HUES48 (cell line): ENCODE data around the gene ARHGEF10L.

ENCODE experiments used
- H3K27ac ChIP-seq: one replicate; pipeline ENCODE4 v1.7.0; 2013; ENCODE audit warnings: low read depth, low read length, inconsistent platforms
- H3K27me3 ChIP-seq: 2 replicates; pipeline ENCODE4 v1.6.1; 2013; ENCODE audit warnings: mild to moderate bottlenecking, low read length; ENCODE audit not compliant: control insufficient read depth, insufficient read depth
- H3K36me3 ChIP-seq: 2 replicates; pipeline ENCODE4 v1.6.1; 2013; ENCODE audit warnings: low read length; ENCODE audit not compliant: control insufficient read depth, insufficient read depth
- H3K4me1 ChIP-seq: 2 replicates; pipeline ENCODE4 v1.6.1; 2013; ENCODE audit warnings: mild to moderate bottlenecking, low read length; ENCODE audit not compliant: control insufficient read depth, insufficient read depth
- H3K4me3 ChIP-seq: 2 replicates; pipeline ENCODE4 v1.5.1; 2013; ENCODE audit warnings: mild to moderate bottlenecking, low read depth, low read length
- H3K9ac ChIP-seq: 2 replicates; pipeline ENCODE4 v1.6.1; 2013; ENCODE audit warnings: mild to moderate bottlenecking, low read depth, low read length, moderate library complexity
- H3K9me3 ChIP-seq: 2 replicates; pipeline ENCODE4 v1.6.1; 2013; ENCODE audit warnings: low read length; ENCODE audit not compliant: control insufficient read depth, insufficient read depth

The ARHGEF10L gene

GRCh38 chr1:17658837-17659236 lies 119.3 kb downstream of the ARHGEF10L start:
- Histone ChIP-seq H3K9ac (no peak overlapping the region), H3K9me3 (no peaks in the 10 kb centered on the region), H3K36me3 (peaks cover 74% of the 10 kb centered on the region), H3K4me3 (no peak overlapping the region), H3K27me3 (no peaks in the 10 kb centered on the region), H3K4me1 (no peaks in the 10 kb centered on the region), H3K27ac (no peak overlapping the region)

- Histone ChIP-seq H3K4me1 (0 out of 2 replicates have a peak, but pooled peaks cover 5% of the 10 kb centered on the region), H3K36me3 (peaks cover 73% of the 10 kb centered on the region), H3K9ac (no peak overlapping the region), H3K27me3 (no peaks in the 10 kb centered on the region), H3K27ac (no peak overlapping the region), H3K4me3 (no peak overlapping the region), H3K9me3 (no peaks in the 10 kb centered on the region)
These were observed 122.2 kb downstream of the ARHGEF10L start for GRCh38 chr1:17661546-17662157.

GRCh38 chr1:17662296-17662695 lies 122.8 kb downstream of the ARHGEF10L start:
- no peak overlapping the region for H3K4me3 ChIP-seq
- H3K27ac ChIP-seq = no peak overlapping the region
- 0 out of 2 replicates have a peak, but pooled peaks cover 5% of the 10 kb centered on the region for H3K4me1 ChIP-seq
- no peaks in the 10 kb centered on the region for H3K27me3 ChIP-seq
- H3K9me3 ChIP-seq = no peaks in the 10 kb centered on the region
- peaks cover 66% of the 10 kb centered on the region for H3K36me3 ChIP-seq
- no peak overlapping the region for H3K9ac ChIP-seq

GRCh38 chr1:17662786-17663185 lies 123.3 kb downstream of the ARHGEF10L start:
- Histone ChIP-seq H3K27me3 (no peaks in the 10 kb centered on the region), H3K36me3 (peaks cover 63% of the 10 kb centered on the region), H3K4me1 (0 out of 2 replicates have a peak, but pooled peaks cover 5% of the 10 kb centered on the region), H3K9me3 (no peaks in the 10 kb centered on the region), H3K9ac (no peak overlapping the region), H3K27ac (no peak overlapping the region), H3K4me3 (no peak overlapping the region)

GRCh38 chr1:17663646-17664045 lies 124.1 kb downstream of the ARHGEF10L start:
- no peak overlapping the region for H3K9ac ChIP-seq
- H3K9me3 ChIP-seq = no peaks in the 10 kb centered on the region
- H3K36me3 ChIP-seq = peaks cover 58% of the 10 kb centered on the region
- H3K27me3 ChIP-seq = no peaks in the 10 kb centered on the region
- 0 out of 2 replicates have a peak, but pooled peaks cover 5% of the 10 kb centered on the region for H3K4me1 ChIP-seq
- no peak overlapping the region for H3K4me3 ChIP-seq
- no peak overlapping the region for H3K27ac ChIP-seq

- H3K27me3 ChIP-seq = no peaks in the 10 kb centered on the region
- H3K27ac ChIP-seq = no peak overlapping the region
- 0 out of 2 replicates have a peak, but pooled peaks cover 5% of the 10 kb centered on the region for H3K4me1 ChIP-seq
- H3K9me3 ChIP-seq = no peaks in the 10 kb centered on the region
- H3K9ac ChIP-seq = no peak overlapping the region
- peaks cover 56% of the 10 kb centered on the region for H3K36me3 ChIP-seq
- no peak overlapping the region for H3K4me3 ChIP-seq
These were observed 124.8 kb downstream of the ARHGEF10L start for GRCh38 chr1:17664322-17664721.

GRCh38 chr1:17665054-17665453 lies 125.6 kb downstream of the ARHGEF10L start:
- Histone ChIP-seq H3K4me3 (no peak overlapping the region), H3K27me3 (no peaks in the 10 kb centered on the region), H3K9me3 (no peaks in the 10 kb centered on the region), H3K36me3 (peaks cover 56% of the 10 kb centered on the region), H3K27ac (no peak overlapping the region), H3K9ac (no peak overlapping the region), H3K4me1 (0 out of 2 replicates have a peak, but pooled peaks cover 5% of the 10 kb centered on the region)

- H3K4me3 ChIP-seq = no peak overlapping the region
- no peaks in the 10 kb centered on the region for H3K9me3 ChIP-seq
- no peak overlapping the region for H3K27ac ChIP-seq
- H3K4me1 ChIP-seq = peaks cover 5% of the 10 kb centered on the region; the same call in 1 of the 2 replicates
- H3K27me3 ChIP-seq = no peaks in the 10 kb centered on the region
- peaks cover 57% of the 10 kb centered on the region for H3K36me3 ChIP-seq
- no peak overlapping the region for H3K9ac ChIP-seq
These were observed 126.6 kb downstream of the ARHGEF10L start for GRCh38 chr1:17665950-17666720.

GRCh38 chr1:17667641-17668040 lies 128.1 kb downstream of the ARHGEF10L start:
- H3K9me3 ChIP-seq = no peaks in the 10 kb centered on the region
- no peak overlapping the region for H3K27ac ChIP-seq
- H3K36me3 ChIP-seq = peaks cover 50% of the 10 kb centered on the region
- no peaks in the 10 kb centered on the region for H3K27me3 ChIP-seq
- no peak overlapping the region for H3K4me3 ChIP-seq
- peaks cover 11% of the 10 kb centered on the region; the same call in 1 of the 2 replicates for H3K4me1 ChIP-seq
- no peak overlapping the region for H3K9ac ChIP-seq

GRCh38 chr1:17668195-17668594 lies 128.7 kb downstream of the ARHGEF10L start:
- Histone ChIP-seq H3K9ac (no peak overlapping the region), H3K4me3 (no peak overlapping the region), H3K36me3 (peaks cover 50% of the 10 kb centered on the region), H3K27me3 (no peaks in the 10 kb centered on the region), H3K4me1 (peaks cover 11% of the 10 kb centered on the region; the same call in 1 of the 2 replicates), H3K9me3 (no peaks in the 10 kb centered on the region), H3K27ac (no peak overlapping the region)

GRCh38 chr1:17668624-17669175 lies 129.2 kb downstream of the ARHGEF10L start:
- H3K4me1 ChIP-seq = peaks cover 11% of the 10 kb centered on the region; the same call in 1 of the 2 replicates

More at GRCh38 chr1:17668624-17669175, 129.2 kb downstream of the ARHGEF10L start:
- no peak overlapping the region for H3K9ac ChIP-seq
- no peak overlapping the region for H3K4me3 ChIP-seq
- peaks cover 46% of the 10 kb centered on the region for H3K36me3 ChIP-seq
- H3K27me3 ChIP-seq = no peaks in the 10 kb centered on the region
- no peak overlapping the region for H3K27ac ChIP-seq
- no peaks in the 10 kb centered on the region for H3K9me3 ChIP-seq
